Measurements from ENCODE around the gene AGBL1.

AGBL1 gene

DNA sequence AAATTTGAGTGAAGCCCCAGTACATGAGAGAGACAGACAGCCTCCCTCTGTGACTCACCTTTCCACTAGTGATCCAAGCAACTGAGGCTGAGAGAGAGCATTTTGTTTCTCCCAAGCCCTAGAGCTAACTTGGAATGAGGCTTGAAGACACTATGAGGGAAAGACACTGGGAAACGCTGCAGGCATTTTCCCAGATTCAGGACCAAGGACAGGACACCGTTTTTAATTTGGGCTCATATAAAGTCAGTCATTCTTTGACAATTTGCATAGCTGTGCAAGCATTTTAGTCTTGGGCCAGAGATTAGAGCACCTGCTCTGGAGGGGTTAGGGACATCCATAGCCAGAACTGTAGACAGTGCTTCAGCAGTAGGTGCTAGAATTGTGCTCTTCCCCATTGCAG lies 249.0 kb downstream of the AGBL1 start:
- no peak overlapping the region for H3K27ac Mint-ChIP-seq (ENCODE audit: low read depth)
- peaks cover 27% of the 10 kb centered on the region for H3K27me3 Mint-ChIP-seq
- DNase-seq (ENCODE audit: low spot score in 2 of 2) (no peak), ATAC-seq (replicated peaks; ENCODE audit: extremely low read depth, poor library complexity, severe bottlenecking) (no peak)
- no peaks in the 10 kb centered on the region for H3K4me1 Mint-ChIP-seq
- H3K4me3 Mint-ChIP-seq: no peak overlapping the region
- peaks cover 2% of the 10 kb centered on the region for H3K36me3 Mint-ChIP-seq (ENCODE audit: insufficient read depth)
- H3K9me3 Mint-ChIP-seq: no peaks in the 10 kb centered on the region

DNA sequence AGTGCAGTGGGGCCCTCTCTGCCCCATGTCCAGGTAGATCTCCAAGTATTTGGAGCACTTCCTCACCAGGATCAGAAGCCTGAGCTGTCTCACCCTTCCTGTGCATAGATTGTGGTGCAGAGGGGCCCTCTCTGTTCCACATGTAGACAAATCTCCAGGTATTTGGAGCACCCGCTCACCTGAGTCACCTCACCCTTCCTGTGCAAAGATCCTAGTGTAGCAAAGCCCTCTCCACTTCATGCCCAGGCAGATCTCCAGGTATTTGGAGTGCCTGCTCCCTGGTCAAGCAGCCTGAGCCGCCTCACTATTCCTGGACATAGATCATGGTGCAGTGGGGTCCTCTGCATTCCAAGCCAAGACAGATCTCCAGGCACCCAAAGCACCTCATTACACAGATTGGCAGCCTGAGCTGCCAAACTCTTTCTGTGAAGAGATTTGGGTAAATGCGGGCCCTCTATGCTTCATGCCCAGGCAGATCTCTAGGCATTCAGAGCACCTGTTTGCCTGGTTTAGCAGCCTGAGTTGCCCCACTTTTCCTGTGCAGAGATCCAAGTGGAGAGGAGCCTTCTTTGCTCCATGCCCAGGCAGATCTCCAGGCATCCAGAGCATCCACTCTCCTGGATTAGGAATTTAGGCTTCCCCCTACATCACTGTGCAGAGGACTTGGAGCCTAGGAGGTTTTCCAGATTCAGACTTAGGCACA lies 249.8 kb downstream of the AGBL1 start:
- ATAC-seq (replicated peaks; ENCODE audit: extremely low read depth, poor library complexity, severe bottlenecking): no peak
- Mint-ChIP-seq H3K4me1 (no peaks in the 10 kb centered on the region), H3K27ac (ENCODE audit: low read depth) (no peak overlapping the region), H3K27me3 (peaks cover 22% of the 10 kb centered on the region), H3K4me3 (no peak overlapping the region), H3K9me3 (no peaks in the 10 kb centered on the region), H3K36me3 (ENCODE audit: insufficient read depth) (peaks cover 2% of the 10 kb centered on the region)
- no peak for DNase-seq (ENCODE audit: low spot score in 2 of 2)

DNA sequence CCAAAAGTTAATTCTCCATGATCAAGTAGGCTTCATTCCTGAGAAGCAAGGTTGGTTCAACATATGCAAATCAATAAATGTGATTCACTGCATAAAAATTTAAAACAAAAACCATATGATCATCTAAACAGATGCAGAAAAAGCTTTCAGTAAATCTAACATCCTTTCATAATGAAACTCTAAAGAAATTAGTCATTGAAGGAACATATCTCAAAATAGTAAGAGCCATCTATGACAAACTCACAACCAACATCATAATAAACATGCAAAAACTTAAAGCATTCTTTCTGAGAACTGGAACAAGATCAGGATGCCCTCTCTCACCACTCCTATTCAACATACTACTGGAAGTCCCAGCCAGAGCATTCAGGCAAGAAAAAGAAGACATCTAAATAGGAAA lies 254.1 kb downstream of the AGBL1 start:
- Mint-ChIP-seq H3K27me3 (no peaks in the 10 kb centered on the region), H3K4me1 (no peaks in the 10 kb centered on the region), H3K9me3 (no peaks in the 10 kb centered on the region), H3K27ac (ENCODE audit: low read depth) (no peak overlapping the region), H3K36me3 (ENCODE audit: insufficient read depth) (peaks cover under 1% of the 10 kb centered on the region), H3K4me3 (no peak overlapping the region)
- no peak for ATAC-seq (replicated peaks; ENCODE audit: extremely low read depth, poor library complexity, severe bottlenecking)
- no peak for DNase-seq (ENCODE audit: low spot score in 2 of 2)

DNA sequence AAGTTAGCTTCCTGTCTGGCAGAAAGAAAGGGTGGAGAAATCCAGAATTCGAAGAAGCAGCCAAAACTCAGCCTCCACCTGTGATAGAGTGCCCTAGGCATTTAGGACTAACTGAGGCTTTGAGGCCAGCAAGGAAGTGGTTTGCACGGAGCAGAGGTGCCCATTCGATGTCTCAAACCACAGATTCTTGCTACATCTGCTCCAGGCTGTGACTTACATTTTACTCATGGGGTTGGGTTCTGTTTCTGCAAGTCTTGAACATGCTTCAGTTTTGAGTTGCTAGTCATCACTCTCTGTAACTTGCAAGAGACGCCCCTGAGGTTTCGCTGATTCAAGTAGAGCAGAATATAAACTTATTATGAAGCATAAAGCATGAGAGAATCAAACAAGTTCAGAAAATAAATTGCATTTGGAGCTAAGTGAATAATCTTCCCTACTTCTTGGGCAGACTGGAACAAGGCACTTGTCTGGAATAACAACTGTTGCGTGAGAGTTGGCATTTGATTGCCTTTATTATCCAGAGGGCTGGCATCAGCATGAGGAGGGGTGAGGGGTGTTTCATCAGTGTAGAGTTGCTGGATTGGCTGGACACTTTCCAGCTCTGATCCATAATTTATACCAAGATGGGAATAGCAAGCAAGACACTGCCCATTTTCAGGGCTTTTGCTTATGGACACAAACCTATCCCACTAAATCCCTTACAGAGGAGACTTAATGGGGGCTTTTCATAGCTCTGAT lies 256.5 kb downstream of the AGBL1 start:
- H3K4me3 Mint-ChIP-seq: no peak overlapping the region
- H3K9me3 Mint-ChIP-seq: no peaks in the 10 kb centered on the region
- no peaks in the 10 kb centered on the region for H3K27me3 Mint-ChIP-seq
- DNase-seq (ENCODE audit: low spot score in 2 of 2): no peak
- ATAC-seq (replicated peaks; ENCODE audit: extremely low read depth, poor library complexity, severe bottlenecking): no peak
- H3K27ac Mint-ChIP-seq (ENCODE audit: low read depth): no peak overlapping the region
- H3K4me1 Mint-ChIP-seq: no peaks in the 10 kb centered on the region
- H3K36me3 Mint-ChIP-seq (ENCODE audit: insufficient read depth): no peaks in the 10 kb centered on the region

DNA sequence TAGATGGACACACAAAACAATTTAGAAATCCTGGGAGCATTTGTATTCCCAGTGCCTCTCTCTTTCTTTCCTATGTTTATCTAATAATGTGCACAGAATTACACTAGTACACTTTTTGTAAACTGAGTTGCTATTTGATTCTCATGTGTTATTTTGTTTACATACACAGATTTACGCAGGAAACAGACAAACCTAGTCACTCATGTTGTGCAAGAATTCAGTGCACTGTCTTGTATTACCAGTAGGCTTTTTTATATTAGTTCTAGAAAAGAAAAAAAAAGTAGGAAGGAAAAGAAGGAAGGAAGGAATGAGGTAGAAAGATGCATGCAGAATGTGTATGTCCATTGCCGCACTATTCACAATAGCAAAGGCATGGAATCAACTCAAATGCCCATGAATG lies 257.4 kb downstream of the AGBL1 start:
- ATAC-seq (replicated peaks; ENCODE audit: extremely low read depth, poor library complexity, severe bottlenecking) (no peak), DNase-seq (ENCODE audit: low spot score in 2 of 2) (no peak)
- Mint-ChIP-seq H3K4me3 (no peak overlapping the region), H3K9me3 (no peaks in the 10 kb centered on the region), H3K27me3 (no peaks in the 10 kb centered on the region), H3K36me3 (ENCODE audit: insufficient read depth) (no peaks in the 10 kb centered on the region), H3K4me1 (no peaks in the 10 kb centered on the region), H3K27ac (ENCODE audit: low read depth) (no peak overlapping the region)

DNA sequence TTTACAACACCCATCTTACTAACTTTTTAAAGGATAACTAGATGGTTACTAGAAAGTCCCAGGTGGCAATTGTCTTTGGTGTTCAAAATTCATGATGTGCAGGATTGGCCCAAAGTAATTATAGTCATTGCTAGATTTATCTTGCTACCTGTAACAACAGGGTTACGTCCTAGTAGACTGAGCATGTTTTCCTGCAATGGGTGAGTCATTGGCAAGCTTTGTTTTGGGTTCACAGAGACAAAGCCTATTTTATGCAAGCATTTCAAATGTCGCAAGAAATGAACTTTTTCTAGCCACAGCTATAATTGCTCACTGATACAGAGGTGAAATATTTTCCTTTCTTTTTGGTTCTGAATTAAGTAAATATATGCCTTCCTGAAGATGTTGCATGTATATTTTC lies 267.6 kb downstream of the AGBL1 start:
- ATAC-seq (replicated peaks; ENCODE audit: extremely low read depth, poor library complexity, severe bottlenecking): no peak
- H3K9me3 Mint-ChIP-seq: no peaks in the 10 kb centered on the region
- no peaks in the 10 kb centered on the region for H3K4me1 Mint-ChIP-seq

DNA sequence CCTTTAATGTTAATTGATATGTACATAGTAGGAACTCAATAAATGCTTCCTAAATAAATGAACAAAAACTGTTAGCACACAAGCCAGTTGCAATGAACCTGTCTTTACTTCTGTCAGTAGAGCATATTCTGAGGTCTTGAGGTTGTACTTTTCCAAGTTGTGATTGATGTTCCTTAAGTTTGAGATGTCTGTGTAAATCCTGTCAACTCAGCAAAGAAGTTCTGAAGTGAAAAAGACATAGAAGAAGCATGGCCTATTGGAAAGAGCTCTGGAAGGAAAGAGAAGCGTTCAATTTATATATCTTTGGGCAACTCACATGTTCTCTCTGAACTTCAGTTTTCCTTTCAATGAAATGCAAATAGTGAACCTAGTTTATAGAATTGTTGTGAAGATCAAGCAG lies 269.9 kb downstream of the AGBL1 start:
- H3K36me3 Mint-ChIP-seq (ENCODE audit: insufficient read depth): no peaks in the 10 kb centered on the region
- ATAC-seq (replicated peaks; ENCODE audit: extremely low read depth, poor library complexity, severe bottlenecking): no peak
- H3K4me1 Mint-ChIP-seq: no peaks in the 10 kb centered on the region

More for the DNA sequence above, 267.6 kb downstream of the AGBL1 start:
- no peak overlapping the region for H3K27ac Mint-ChIP-seq (ENCODE audit: low read depth)
- H3K27me3 Mint-ChIP-seq: peaks cover 38% of the 10 kb centered on the region
- H3K4me3 Mint-ChIP-seq: no peak overlapping the region
- DNase-seq (ENCODE audit: low spot score in 2 of 2): no peak
- H3K36me3 Mint-ChIP-seq (ENCODE audit: insufficient read depth): no peaks in the 10 kb centered on the region

DNA sequence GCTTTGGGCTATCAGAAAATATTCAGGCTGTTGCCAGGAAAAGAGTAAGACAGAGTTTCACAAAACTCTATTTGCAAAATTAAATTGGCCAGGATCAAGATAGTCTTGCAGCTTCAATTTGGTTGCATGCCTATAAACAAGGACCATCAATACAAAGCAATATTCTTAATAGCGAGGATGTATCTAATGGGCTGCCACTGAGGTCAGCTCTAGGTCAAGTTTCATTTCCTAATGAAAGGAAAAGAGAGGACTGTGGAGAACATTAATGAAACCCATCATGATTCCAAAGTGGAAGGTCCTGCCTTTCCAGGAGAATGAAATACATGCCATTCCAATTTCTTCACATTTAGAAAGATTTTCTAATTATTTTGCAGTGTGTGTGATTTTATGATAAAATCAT lies 273.5 kb downstream of the AGBL1 start:
- Mint-ChIP-seq H3K4me1 (no peaks in the 10 kb centered on the region), H3K4me3 (no peak overlapping the region), H3K27me3 (peaks cover 2% of the 10 kb centered on the region), H3K27ac (ENCODE audit: low read depth) (no peak overlapping the region), H3K36me3 (ENCODE audit: insufficient read depth) (no peaks in the 10 kb centered on the region), H3K9me3 (peaks cover 7% of the 10 kb centered on the region)
- no peak for ATAC-seq (replicated peaks; ENCODE audit: extremely low read depth, poor library complexity, severe bottlenecking)
- DNase-seq (ENCODE audit: low spot score in 2 of 2): no peak

More for the DNA sequence above, 269.9 kb downstream of the AGBL1 start:
- no peak overlapping the region for H3K27ac Mint-ChIP-seq (ENCODE audit: low read depth)
- peaks cover 5% of the 10 kb centered on the region for H3K9me3 Mint-ChIP-seq
- H3K27me3 Mint-ChIP-seq: peaks cover 27% of the 10 kb centered on the region
- H3K4me3 Mint-ChIP-seq: no peak overlapping the region
- no peak for DNase-seq (ENCODE audit: low spot score in 2 of 2)

DNA sequence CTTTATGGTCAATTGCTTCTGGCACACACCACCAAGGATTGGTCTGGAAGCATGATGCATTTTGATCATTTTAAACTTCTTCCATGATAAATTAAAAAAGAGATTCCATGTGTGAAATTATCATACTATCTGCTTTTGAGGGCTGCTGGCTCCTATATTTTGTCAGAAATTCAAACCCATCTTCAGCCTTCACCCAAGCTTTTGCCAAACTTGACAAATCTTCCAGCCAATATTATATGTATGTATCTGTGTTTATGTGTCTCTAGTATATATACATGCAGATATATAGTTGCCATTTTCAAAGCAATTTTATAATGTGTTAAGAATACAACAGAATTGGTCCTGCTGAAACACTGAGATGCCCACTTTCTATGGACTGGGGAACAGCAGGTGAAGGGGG lies 275.7 kb downstream of the AGBL1 start:
- H3K27ac Mint-ChIP-seq (ENCODE audit: low read depth): no peak overlapping the region
- ATAC-seq (replicated peaks; ENCODE audit: extremely low read depth, poor library complexity, severe bottlenecking): no peak
- H3K4me3 Mint-ChIP-seq: no peak overlapping the region
- no peaks in the 10 kb centered on the region for H3K27me3 Mint-ChIP-seq
- H3K36me3 Mint-ChIP-seq (ENCODE audit: insufficient read depth): no peaks in the 10 kb centered on the region
- H3K9me3 Mint-ChIP-seq: peaks cover 7% of the 10 kb centered on the region
- no peak for DNase-seq (ENCODE audit: low spot score in 2 of 2)
- H3K4me1 Mint-ChIP-seq: no peaks in the 10 kb centered on the region

DNA sequence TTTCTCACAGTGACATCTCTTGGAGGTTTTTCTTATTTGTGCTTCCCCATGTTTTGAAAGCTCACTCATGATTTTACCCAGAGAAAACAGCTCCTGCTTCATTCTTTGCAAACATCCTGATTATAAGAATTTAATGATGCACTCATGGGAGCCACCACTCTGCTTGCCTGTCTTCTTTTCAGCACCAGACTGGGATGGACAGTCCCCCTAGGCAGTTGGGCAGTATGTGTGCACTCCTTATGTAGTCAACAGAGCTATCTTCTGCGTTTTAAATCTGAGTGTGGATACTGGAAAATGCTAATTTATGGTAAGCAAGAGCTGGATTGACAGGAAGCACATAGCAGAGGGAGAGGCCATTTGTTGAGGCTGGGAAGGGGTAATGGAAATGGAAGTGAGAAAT lies 276.1 kb downstream of the AGBL1 start:
- no peak overlapping the region for H3K4me3 Mint-ChIP-seq
- ATAC-seq (replicated peaks; ENCODE audit: extremely low read depth, poor library complexity, severe bottlenecking) (no peak), DNase-seq (ENCODE audit: low spot score in 2 of 2) (no peak)
- no peaks in the 10 kb centered on the region for H3K36me3 Mint-ChIP-seq (ENCODE audit: insufficient read depth)
- H3K9me3 Mint-ChIP-seq: peaks cover 7% of the 10 kb centered on the region
- H3K27ac Mint-ChIP-seq (ENCODE audit: low read depth): no peak overlapping the region
- no peaks in the 10 kb centered on the region for H3K4me1 Mint-ChIP-seq
- H3K27me3 Mint-ChIP-seq: no peaks in the 10 kb centered on the region

DNA sequence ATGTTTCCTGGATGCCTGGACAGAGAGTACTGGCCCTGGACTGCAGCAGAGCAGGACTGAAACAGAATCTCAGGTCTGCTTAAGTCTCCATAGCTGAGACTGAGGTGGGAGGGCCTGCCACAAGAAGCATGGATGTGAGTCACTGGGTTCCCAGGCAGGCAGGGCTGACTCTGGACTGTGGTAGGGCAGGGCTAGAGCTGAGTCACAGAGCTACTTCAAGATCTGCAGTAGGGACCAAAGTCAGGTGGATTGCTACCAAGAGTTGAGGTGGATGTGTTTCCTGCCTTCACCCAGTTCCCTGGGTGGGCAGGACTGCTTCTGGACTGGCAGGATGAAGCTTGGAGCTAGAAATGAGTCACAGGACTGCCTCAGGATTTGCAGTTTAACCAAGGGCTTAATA lies 282.9 kb downstream of the AGBL1 start:
- Mint-ChIP-seq H3K9me3 (peaks cover 9% of the 10 kb centered on the region), H3K27me3 (peaks cover 23% of the 10 kb centered on the region), H3K27ac (ENCODE audit: low read depth) (no peak overlapping the region), H3K36me3 (ENCODE audit: insufficient read depth) (no peaks in the 10 kb centered on the region), H3K4me3 (no peak overlapping the region), H3K4me1 (no peaks in the 10 kb centered on the region)
- no peak for DNase-seq (ENCODE audit: low spot score in 2 of 2)
- ATAC-seq (replicated peaks; ENCODE audit: extremely low read depth, poor library complexity, severe bottlenecking): no peak

DNA sequence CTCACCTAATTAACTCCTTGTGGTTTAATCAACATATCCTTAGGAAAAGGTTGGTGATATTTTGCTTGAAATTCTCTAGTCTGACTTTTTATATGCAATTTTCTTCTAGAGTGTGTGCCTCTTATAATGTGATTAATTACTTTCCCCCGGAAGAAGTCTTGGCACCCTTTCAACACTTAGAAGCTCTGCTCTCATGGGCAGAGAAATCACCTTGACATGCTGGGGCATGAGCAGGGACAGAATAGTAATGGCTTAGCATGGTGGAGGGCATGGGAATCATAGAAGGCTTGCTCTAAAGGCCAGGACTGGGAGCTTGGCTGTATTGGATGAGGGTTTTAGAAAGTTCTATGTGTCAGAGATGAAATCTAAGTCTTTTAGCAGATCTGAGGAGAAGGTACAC lies 293.5 kb downstream of the AGBL1 start:
- no peak overlapping the region for H3K27ac Mint-ChIP-seq (ENCODE audit: low read depth)
- no peak overlapping the region for H3K4me3 Mint-ChIP-seq
- ATAC-seq (replicated peaks; ENCODE audit: extremely low read depth, poor library complexity, severe bottlenecking) (no peak), DNase-seq (ENCODE audit: low spot score in 2 of 2) (no peak)
- H3K27me3 Mint-ChIP-seq: peaks cover 20% of the 10 kb centered on the region
- peaks cover 14% of the 10 kb centered on the region for H3K9me3 Mint-ChIP-seq
- H3K4me1 Mint-ChIP-seq: no peaks in the 10 kb centered on the region
- no peaks in the 10 kb centered on the region for H3K36me3 Mint-ChIP-seq (ENCODE audit: insufficient read depth)

DNA sequence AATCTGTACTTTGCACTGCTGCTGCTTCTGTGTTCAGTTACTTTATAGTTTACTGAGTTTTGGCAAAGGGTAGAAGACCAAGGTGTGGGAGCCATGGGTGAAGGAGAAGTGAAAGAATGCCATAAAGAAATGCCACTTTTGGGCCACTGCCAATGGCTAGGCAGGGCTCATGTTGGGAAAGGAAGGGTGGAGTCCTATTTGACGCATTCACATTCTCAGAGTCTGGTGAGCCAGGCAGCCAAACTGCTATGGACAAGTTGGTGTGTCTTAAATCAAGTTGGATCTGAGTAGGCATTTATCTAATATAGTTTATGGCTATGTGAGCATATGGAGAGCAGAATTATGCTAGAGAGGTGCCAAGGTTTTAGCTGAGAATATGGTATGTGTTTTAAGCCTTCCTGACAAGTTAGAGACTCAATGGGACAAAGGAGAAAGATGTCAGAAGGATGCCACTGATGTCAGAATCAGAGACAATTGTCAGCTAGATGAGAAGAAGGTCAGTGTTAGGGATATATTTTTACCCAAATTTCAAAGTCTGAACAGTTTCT lies 296.1 kb downstream of the AGBL1 start:
- no peak overlapping the region for H3K4me3 Mint-ChIP-seq
- peaks cover 27% of the 10 kb centered on the region for H3K27me3 Mint-ChIP-seq
- no peaks in the 10 kb centered on the region for H3K4me1 Mint-ChIP-seq
- H3K27ac Mint-ChIP-seq (ENCODE audit: low read depth): no peak overlapping the region
- H3K9me3 Mint-ChIP-seq: peaks cover 5% of the 10 kb centered on the region
- DNase-seq (ENCODE audit: low spot score in 2 of 2) (no peak), ATAC-seq (replicated peaks; ENCODE audit: extremely low read depth, poor library complexity, severe bottlenecking) (no peak)
- no peaks in the 10 kb centered on the region for H3K36me3 Mint-ChIP-seq (ENCODE audit: insufficient read depth)

Measured in central memory CD8-positive, alpha-beta T cell (primary cell).